SKM-1 treated with dmso at 0.1 percent for 144 hours (cell line): ENCODE data around the gene SLC10A4.

ENCODE experiments used
- DNase-seq: peaks from one replicate; lab custom pipeline; 2025; ENCODE audit not compliant: unreplicated experiment; lab: John Stamatoyannopoulos, UW

SLC10A4 gene

GRCh38 chr4:48489683-48490011, 6.5 kb downstream of the SLC10A4 start:
- no peak for DNase-seq

- DNase-seq: no peak
These were observed 7.0 kb downstream of the SLC10A4 start, which contains the start of gene ZAR1 for GRCh38 chr4:48490012-48490679. TSS of gene ZAR1 (plus strand) at chr4:48490252. CDS start at chr4:48490292, 40 bp downstream.

GRCh38 chr4:48490680-48491513, 7.8 kb downstream of the SLC10A4 start:
- DNase-seq: no peak

- DNase-seq: no peak
These were observed 8.5 kb downstream of the SLC10A4 start for GRCh38 chr4:48491514-48492176.

- DNase-seq: no peak
These were observed 10.4 kb downstream of the SLC10A4 start for GRCh38 chr4:48493452-48494100.

- DNase-seq: no peak
These were observed 12.8 kb downstream of the SLC10A4 start for GRCh38 chr4:48495941-48496340.

- DNase-seq: no peak
These were observed 15.8 kb downstream of the SLC10A4 start for GRCh38 chr4:48498895-48499294.

- DNase-seq: no peak
These were observed 16.5 kb downstream of the SLC10A4 start for GRCh38 chr4:48499551-48500066.

GRCh38 chr4:48503233-48504025, 20.3 kb downstream of the SLC10A4 start:
- no peak for DNase-seq

- no peak for DNase-seq
These were observed 20.8 kb downstream of the SLC10A4 start for GRCh38 chr4:48504026-48504330.

- DNase-seq: no peak
These were observed 21.2 kb downstream of the SLC10A4 start for GRCh38 chr4:48504352-48504751.

- no peak for DNase-seq
These were observed 23.6 kb downstream of the SLC10A4 start for GRCh38 chr4:48506716-48507115.

GRCh38 chr4:48509543-48509942, 26.4 kb downstream of the SLC10A4 start:
- no peak for DNase-seq

- no peak for DNase-seq
These were observed 35.0 kb downstream of the SLC10A4 start for GRCh38 chr4:48518143-48518542.

GRCh38 chr4:48526406-48526805, 43.3 kb downstream of the SLC10A4 start:
- DNase-seq: no peak

GRCh38 chr4:48538358-48538757, 55.2 kb downstream of the SLC10A4 start:
- DNase-seq: no peak
